MCF 10A (cell line): ENCODE results near the gene EMILIN3. TPM values are rescaled to one million over a fixed set of nuclear protein-coding genes. Genes with fewer than 3 reads are reported as not detected.
A peak's percentile ranks its signal among the peaks of the same experiment; 100 is the strongest.

Experiments
- BruUV-seq: library from RNA; stranded (reverse); fragments of 400-500 nt; replicated peaks from 2 replicates; lab custom pipeline; 2021; lab: Mats Ljungman, UMichigan
- CTCF ChIA-PET: fragments of 300-600 bp; sonication (Branson Sonifier 250); formaldehyde crosslinking; extraction: SDS; loops from one replicate; lab custom pipeline; 2021; ENCODE audit warnings: antibody characterized with exemption, inconsistent platforms; lab: Yijun Ruan, JAX
- POLR2A ChIA-PET: fragments of 300-600, 350-650 bp; sonication (Branson Sonifier 250); formaldehyde crosslinking; extraction: SDS; loops from one replicate; lab custom pipeline; 2020; ENCODE audit warnings: antibody characterized with exemption, inconsistent platforms; lab: Yijun Ruan, JAX
- DNase-seq: peaks from one replicate; pipeline ENCODE4 v3.0.0-alpha.2; 2018; ENCODE audit not compliant: unreplicated experiment
- H3K27ac Mint-ChIP-seq: one replicate; pipeline ENCODE4 v1.8.0; 2022; ENCODE audit warnings: mild to moderate bottlenecking, low read depth, mixed read lengths; ENCODE audit not compliant: unreplicated experiment
- H3K27me3 Mint-ChIP-seq: one replicate; pipeline ENCODE4 v1.8.0; 2022; ENCODE audit warnings: mixed read lengths; ENCODE audit not compliant: insufficient read depth, unreplicated experiment
- H3K36me3 Mint-ChIP-seq: one replicate; pipeline ENCODE4 v1.8.0; 2022; ENCODE audit warnings: mild to moderate bottlenecking, moderate library complexity, mixed read lengths; ENCODE audit not compliant: insufficient read depth, unreplicated experiment
- H3K4me1 Mint-ChIP-seq: one replicate; pipeline ENCODE4 v1.8.0; 2022; ENCODE audit warnings: mixed read lengths; ENCODE audit not compliant: insufficient read depth, unreplicated experiment
- H3K4me3 Mint-ChIP-seq: one replicate; pipeline ENCODE4 v1.8.0; 2022; ENCODE audit warnings: mild to moderate bottlenecking, moderate library complexity, mixed read lengths; ENCODE audit not compliant: unreplicated experiment
- H3K9me3 Mint-ChIP-seq: one replicate; pipeline ENCODE4 v1.8.0; 2022; ENCODE audit warnings: mixed read lengths; ENCODE audit not compliant: unreplicated experiment
- CTCF ChIP-seq: fragments of 200-600 bp; IDR thresholded peaks from one replicate; pipeline ENCODE4 v1.8.0; 2022; ENCODE audit warnings: antibody characterized with exemption, mild to moderate bottlenecking; ENCODE audit not compliant: unreplicated experiment
- intact Hi-C: fragments of 100-400 bp; cut with micrococcal nuclease; formaldehyde crosslinking; loops from 2 replicates; pipeline ENCODE4 v1.14.1; 2022
- total RNA-seq: library from RNA; stranded (reverse); gene quantifications from 2 replicates; pipeline ENCODE4 v1.2.3, GENCODE V29; 2022

EMILIN3 gene
- total RNA-seq, 1 experiment from 2014 or later, result not detected

GRCh38 chr20:41320976-41321375 is 45.6 kb downstream of the EMILIN3 start:
- no peak for TF ChIP-seq CTCF
- BruUV-seq, result no TSS peak
- H3K4me3 Mint-ChIP-seq, result no peak overlapping the region
- intact Hi-C loops, result loop anchor here (1.0 to 10.0 kb wide), 2 partner anchors 8 to 316 kb away; no protein-coding TSS in a partner anchor
- no peak overlapping the region for H3K27ac Mint-ChIP-seq
- DNase-seq, result no peak
- CTCF ChIA-PET, result interaction anchor here (1.0 to 5.7 kb wide), 5 partner anchors 9 to 148 kb away, joined by 3 to 59 read pairs (median 6); partner anchors contain the start of gene LPIN3
- POLR2A ChIA-PET, result interaction anchor here (0.7 to 3.0 kb wide), 16 partner anchors 9 to 185 kb away, joined by 3 to 16 read pairs (median 4); partner anchors contain the start of gene LPIN3
- peaks cover 15% of the 10 kb centered on the region for H3K4me1 Mint-ChIP-seq
- H3K9me3 Mint-ChIP-seq, result no peaks in the 10 kb centered on the region
- H3K27me3 Mint-ChIP-seq, result no peaks in the 10 kb centered on the region
- H3K36me3 Mint-ChIP-seq, result no peaks in the 10 kb centered on the region

- no peak overlapping the region for H3K27ac Mint-ChIP-seq
- H3K27me3 Mint-ChIP-seq, result no peaks in the 10 kb centered on the region
- BruUV-seq, result no TSS peak
- no peak overlapping the region for H3K4me3 Mint-ChIP-seq
- no peak for DNase-seq
- CTCF ChIA-PET, result interaction anchor here (1.5 to 5.7 kb wide), 3 partner anchors 9 to 146 kb away, joined by 4 to 59 read pairs (median 6); partner anchors contain the start of gene LPIN3
- H3K4me1 Mint-ChIP-seq, result peaks cover 20% of the 10 kb centered on the region
- no peaks in the 10 kb centered on the region for H3K36me3 Mint-ChIP-seq
- TF ChIP-seq CTCF, result no peak
- no peaks in the 10 kb centered on the region for H3K9me3 Mint-ChIP-seq
- POLR2A ChIA-PET, result interaction anchor here (0.9 to 3.0 kb wide), 8 partner anchors 9 to 184 kb away, joined by 3 to 16 read pairs (median 6); partner anchors contain the start of gene LPIN3
- intact Hi-C loops, result loop anchor here (10.0 kb wide), 1 partner anchor 316 kb away; no protein-coding TSS in a partner anchor
These were observed 46.2 kb downstream of the EMILIN3 start for GRCh38 chr20:41320441-41320840.

GRCh38 chr20:41318271-41318649 is 48.4 kb downstream of the EMILIN3 start:
- ChIA-PET POLR2A (interaction anchor here (2.4 to 3.1 kb wide), 2 partner anchors 11 to 22 kb away, joined by 18 read pairs; partner anchors contain the start of gene LPIN3), CTCF (interaction anchor here (0.6 to 1.6 kb wide), 6 partner anchors 20 to 183 kb away, joined by 3 to 6 read pairs (median 3); no protein-coding TSS in a partner anchor)
- H3K27me3 Mint-ChIP-seq, result no peaks in the 10 kb centered on the region
- no peaks in the 10 kb centered on the region for H3K9me3 Mint-ChIP-seq
- H3K27ac Mint-ChIP-seq, result no peak overlapping the region
- no peak for DNase-seq
- H3K36me3 Mint-ChIP-seq, result no peaks in the 10 kb centered on the region
- peak overlapping the region; percentile 99 for H3K4me3 Mint-ChIP-seq
- H3K4me1 Mint-ChIP-seq, result peaks cover 29% of the 10 kb centered on the region
- BruUV-seq, result TSS peak; percentile 84
- no peak for TF ChIP-seq CTCF
- intact Hi-C loops, result loop anchor here (5.0 to 10.0 kb wide), 2 partner anchors 71 to 183 kb away; partner anchors contain the start of gene PLCG1

DNA sequence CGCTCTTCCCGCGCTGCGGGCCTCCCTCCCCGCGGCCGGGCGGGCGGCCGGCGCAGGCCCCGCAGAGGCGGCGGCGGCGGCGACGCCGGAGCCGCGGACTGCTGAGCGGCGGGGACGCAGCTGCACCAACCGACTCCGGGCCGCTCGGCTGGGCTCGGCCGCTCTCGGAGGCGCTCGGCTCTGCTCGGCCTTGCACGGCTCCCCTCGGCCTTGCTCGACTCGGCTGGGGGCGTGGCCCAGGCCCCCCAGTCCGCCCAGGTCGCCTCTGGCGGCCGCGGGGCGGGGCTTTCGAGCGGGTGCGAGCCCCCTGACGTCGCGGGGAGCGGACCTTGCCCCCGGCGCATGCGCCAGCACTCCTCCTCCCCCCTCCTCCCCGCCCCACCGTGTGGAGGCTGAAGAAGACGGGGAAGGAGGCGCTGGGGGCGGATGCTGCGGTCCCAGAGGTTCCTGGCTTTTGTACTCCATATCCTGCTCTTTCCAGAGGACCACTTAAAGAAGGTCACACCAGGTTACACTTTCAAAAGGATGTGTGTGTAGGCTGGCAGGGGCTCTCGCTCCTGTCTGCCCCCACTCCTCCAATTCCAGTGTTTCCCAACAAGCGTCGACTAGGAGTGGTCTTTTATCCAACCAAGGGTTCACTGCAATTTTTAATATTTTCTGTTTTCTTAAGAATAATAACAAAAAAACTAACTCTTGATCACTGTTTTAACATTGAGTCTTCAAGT is 48.9 kb downstream of the EMILIN3 start, which contains the start of gene ZHX3:
TSS of gene ZHX3 (minus strand) at position 186 of the 725 bp plus-strand sequence. CDS start 112,815 bp downstream, outside the sequence.
- intact Hi-C loops, result loop anchor here (2.0 to 10.0 kb wide), 3 partner anchors 70 to 183 kb away; partner anchors contain the start of gene PLCG1
- TF ChIP-seq CTCF, result no peak
- CTCF ChIA-PET, result interaction anchor here (0.7 to 1.6 kb wide), 5 partner anchors 22 to 183 kb away, joined by 3 to 6 read pairs (median 3); no protein-coding TSS in a partner anchor

More for the DNA sequence above, 48.9 kb downstream of the EMILIN3 start, which contains the start of gene ZHX3:
- Mint-ChIP-seq H3K9me3 (no peaks in the 10 kb centered on the region), H3K27me3 (no peaks in the 10 kb centered on the region), H3K4me3 (peak within 1 kb of the TSS; percentile 99), H3K36me3 (no peaks in the 10 kb centered on the region), H3K27ac (peak within 1 kb of the TSS; percentile 63), H3K4me1 (peaks cover 29% of the 10 kb centered on the region)
- no TSS peak for BruUV-seq
- POLR2A ChIA-PET, result interaction anchor here (0.5 to 3.1 kb wide), 10 partner anchors 9 to 185 kb away, joined by 3 to 21 read pairs (median 5); partner anchors contain the start of genes LPIN3 and PLCG1
- peak; percentile 96 for DNase-seq
